ENCODE results near the gene THSD7A.

Gene THSD7A

GRCh38 chr7:11437994-11438393 is 394.0 kb downstream of the THSD7A start:
- DNase-seq (ENCODE audit: insufficient read length, low spot score) (no peak), FAIRE-seq (no peak)
- TF ChIP-seq SPI1 (IDR thresholded peaks at IDR 0.05; ENCODE audit: low read depth, low read length) (no peak), POLR2A (IDR thresholded peaks at IDR 0.05; ENCODE audit: low read depth, low read length) (no peak), POU2F2 (IDR thresholded peaks at IDR 0.05; ENCODE audit: low read depth, low read length) (no peak), POLR2AphosphoS5 (IDR thresholded peaks at IDR 0.05; ENCODE audit: low read depth, low read length) (no peak), PAX5 (IDR thresholded peaks at IDR 0.05; ENCODE audit: insufficient read depth, low read length, severe bottlenecking) (no peak), TAF1 (IDR thresholded peaks at IDR 0.05; ENCODE audit: low read depth, low read length) (no peak)

DNA sequence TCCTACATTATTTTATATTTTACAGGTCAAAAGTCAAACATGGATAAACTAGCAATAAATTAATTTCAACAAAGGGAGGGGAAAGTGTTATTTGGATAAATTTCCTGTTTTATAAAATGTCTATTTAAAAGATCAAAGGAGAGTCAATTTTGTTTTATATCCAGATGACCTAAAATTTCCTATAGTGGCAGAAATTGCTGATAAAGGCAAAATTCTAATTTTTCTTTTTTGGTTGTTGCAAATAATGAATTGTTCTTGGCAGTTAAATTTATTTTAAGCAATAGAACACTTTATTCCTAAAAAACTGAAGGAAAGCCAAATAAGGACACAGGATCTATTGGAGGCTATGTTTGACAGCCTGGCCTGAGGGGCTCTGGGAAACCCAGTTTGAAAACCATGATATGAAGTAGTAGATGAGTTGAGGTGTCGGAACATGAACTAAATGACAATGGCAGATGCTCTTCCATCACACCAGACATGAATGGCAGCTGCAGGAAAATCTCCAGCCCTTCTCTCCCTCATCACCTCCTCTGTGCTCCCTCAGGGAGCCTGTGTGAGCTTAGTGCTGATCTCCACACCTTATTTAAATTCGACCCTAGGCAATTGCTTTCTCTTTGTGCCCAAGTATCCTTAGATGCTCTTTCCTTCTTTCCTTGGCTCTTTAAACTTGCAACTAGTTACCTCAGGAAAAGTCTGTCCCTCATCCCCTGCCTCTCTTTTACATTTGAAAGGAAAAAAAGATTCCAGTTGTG is 395.0 kb downstream of the THSD7A start:
- FAIRE-seq (no peak), DNase-seq (ENCODE audit: insufficient read length, low spot score) (no peak)
- TF ChIP-seq PAX5 (IDR thresholded peaks at IDR 0.05; ENCODE audit: insufficient read depth, low read length, severe bottlenecking) (no peak), POLR2A (IDR thresholded peaks at IDR 0.05; ENCODE audit: low read depth, low read length) (no peak), POLR2AphosphoS5 (IDR thresholded peaks at IDR 0.05; ENCODE audit: low read depth, low read length) (no peak), TAF1 (IDR thresholded peaks at IDR 0.05; ENCODE audit: low read depth, low read length) (no peak), SPI1 (IDR thresholded peaks at IDR 0.05; ENCODE audit: low read depth, low read length) (no peak), POU2F2 (IDR thresholded peaks at IDR 0.05; ENCODE audit: low read depth, low read length) (no peak)

DNA sequence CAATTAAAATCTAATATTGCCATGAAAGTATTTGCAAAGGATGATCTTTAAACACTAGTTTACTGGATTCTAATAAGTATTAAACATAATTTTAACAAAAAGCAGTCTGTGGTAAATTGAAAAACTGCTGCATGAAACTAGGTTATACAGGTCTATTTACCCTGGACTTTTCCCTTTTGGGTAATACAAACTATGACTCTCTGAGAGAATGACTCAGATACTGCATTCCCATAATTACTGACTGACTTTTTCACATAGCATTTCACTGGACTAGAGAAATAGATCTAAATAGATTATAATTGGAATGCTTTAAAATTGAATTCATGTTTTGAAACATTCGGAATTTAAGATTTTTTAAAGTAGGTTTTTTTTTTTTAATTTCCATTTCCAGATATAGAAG is 395.7 kb downstream of the THSD7A start:
- DNase-seq (ENCODE audit: insufficient read length, low spot score), result no peak
- FAIRE-seq, result no peak
- no peak for TF ChIP-seq POU2F2 (IDR thresholded peaks at IDR 0.05; ENCODE audit: low read depth, low read length)
- TF ChIP-seq POLR2A (IDR thresholded peaks at IDR 0.05; ENCODE audit: low read depth, low read length), result no peak
- TF ChIP-seq PAX5 (IDR thresholded peaks at IDR 0.05; ENCODE audit: insufficient read depth, low read length, severe bottlenecking), result no peak
- no peak for TF ChIP-seq TAF1 (IDR thresholded peaks at IDR 0.05; ENCODE audit: low read depth, low read length)
- no peak for TF ChIP-seq SPI1 (IDR thresholded peaks at IDR 0.05; ENCODE audit: low read depth, low read length)
- no peak for TF ChIP-seq POLR2AphosphoS5 (IDR thresholded peaks at IDR 0.05; ENCODE audit: low read depth, low read length)

DNA sequence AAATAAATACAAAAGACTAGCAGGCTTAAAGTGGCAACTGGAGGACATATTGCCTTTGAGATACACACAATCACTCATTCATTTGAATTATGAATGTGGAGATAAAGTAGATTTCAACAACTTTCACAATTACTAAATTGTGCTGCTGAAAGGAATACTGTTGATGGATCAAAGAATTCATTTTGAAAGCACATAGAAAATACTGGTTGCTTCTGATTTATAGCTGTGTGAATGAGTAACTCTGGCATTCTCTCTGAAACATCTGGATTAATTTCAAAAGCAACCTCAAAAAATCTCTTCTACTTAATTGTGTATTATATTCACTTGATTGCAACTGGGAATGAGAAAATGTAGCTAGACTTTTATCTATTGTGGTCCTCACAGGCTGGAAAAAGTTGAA is 397.6 kb downstream of the THSD7A start:
- FAIRE-seq (no peak), DNase-seq (ENCODE audit: insufficient read length, low spot score) (no peak)
- TF ChIP-seq SPI1 (IDR thresholded peaks at IDR 0.05; ENCODE audit: low read depth, low read length), result no peak
- TF ChIP-seq TAF1 (IDR thresholded peaks at IDR 0.05; ENCODE audit: low read depth, low read length), result no peak
- no peak for TF ChIP-seq PAX5 (IDR thresholded peaks at IDR 0.05; ENCODE audit: insufficient read depth, low read length, severe bottlenecking)
- no peak for TF ChIP-seq POLR2AphosphoS5 (IDR thresholded peaks at IDR 0.05; ENCODE audit: low read depth, low read length)
- TF ChIP-seq POU2F2 (IDR thresholded peaks at IDR 0.05; ENCODE audit: low read depth, low read length), result no peak
- TF ChIP-seq POLR2A (IDR thresholded peaks at IDR 0.05; ENCODE audit: low read depth, low read length), result no peak

DNA sequence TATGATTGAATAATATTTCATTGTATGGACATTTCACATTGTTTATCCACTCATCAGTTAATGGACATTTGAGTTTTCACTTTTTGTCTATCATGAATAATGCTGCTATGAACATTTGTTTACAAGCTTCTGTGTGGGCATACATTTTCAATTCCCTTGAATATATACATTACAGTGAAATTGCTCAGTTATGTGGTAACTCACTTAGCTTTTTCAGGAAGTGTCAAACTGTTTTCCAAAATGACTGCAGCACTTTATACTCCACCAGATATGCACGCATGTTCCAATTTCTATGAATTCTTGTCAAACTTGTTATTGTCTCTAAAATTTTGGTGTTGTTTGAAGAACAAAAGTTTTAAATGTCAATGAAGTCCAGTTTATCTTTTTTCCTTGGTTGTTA is 401.2 kb downstream of the THSD7A start:
- FAIRE-seq (no peak), DNase-seq (ENCODE audit: insufficient read length, low spot score) (no peak)

GRCh38 chr7:11430112-11430511 is 401.9 kb downstream of the THSD7A start:
- FAIRE-seq, result no peak
- TF ChIP-seq SPI1 (IDR thresholded peaks at IDR 0.05; ENCODE audit: low read depth, low read length), result no peak
- TF ChIP-seq POU2F2 (IDR thresholded peaks at IDR 0.05; ENCODE audit: low read depth, low read length), result no peak
- no peak for TF ChIP-seq POLR2AphosphoS5 (IDR thresholded peaks at IDR 0.05; ENCODE audit: low read depth, low read length)
- no peak for DNase-seq (ENCODE audit: insufficient read length, low spot score)

More for the DNA sequence above, 401.2 kb downstream of the THSD7A start:
- TF ChIP-seq POU2F2 (IDR thresholded peaks at IDR 0.05; ENCODE audit: low read depth, low read length), result no peak
- TF ChIP-seq POLR2AphosphoS5 (IDR thresholded peaks at IDR 0.05; ENCODE audit: low read depth, low read length), result no peak
- TF ChIP-seq POLR2A (IDR thresholded peaks at IDR 0.05; ENCODE audit: low read depth, low read length), result no peak
- TF ChIP-seq PAX5 (IDR thresholded peaks at IDR 0.05; ENCODE audit: insufficient read depth, low read length, severe bottlenecking), result no peak
- no peak for TF ChIP-seq SPI1 (IDR thresholded peaks at IDR 0.05; ENCODE audit: low read depth, low read length)
- TF ChIP-seq TAF1 (IDR thresholded peaks at IDR 0.05; ENCODE audit: low read depth, low read length), result no peak

- FAIRE-seq (no peak), DNase-seq (ENCODE audit: insufficient read length, low spot score) (no peak)
- TF ChIP-seq TAF1 (IDR thresholded peaks at IDR 0.05; ENCODE audit: low read depth, low read length) (no peak), POLR2A (IDR thresholded peaks at IDR 0.05; ENCODE audit: low read depth, low read length) (no peak), POLR2AphosphoS5 (IDR thresholded peaks at IDR 0.05; ENCODE audit: low read depth, low read length) (no peak), PAX5 (IDR thresholded peaks at IDR 0.05; ENCODE audit: insufficient read depth, low read length, severe bottlenecking) (no peak), POU2F2 (IDR thresholded peaks at IDR 0.05; ENCODE audit: low read depth, low read length) (no peak), SPI1 (IDR thresholded peaks at IDR 0.05; ENCODE audit: low read depth, low read length) (no peak)
Measured at GRCh38 chr7:11428877-11429581, 403.0 kb downstream of the THSD7A start.

DNA sequence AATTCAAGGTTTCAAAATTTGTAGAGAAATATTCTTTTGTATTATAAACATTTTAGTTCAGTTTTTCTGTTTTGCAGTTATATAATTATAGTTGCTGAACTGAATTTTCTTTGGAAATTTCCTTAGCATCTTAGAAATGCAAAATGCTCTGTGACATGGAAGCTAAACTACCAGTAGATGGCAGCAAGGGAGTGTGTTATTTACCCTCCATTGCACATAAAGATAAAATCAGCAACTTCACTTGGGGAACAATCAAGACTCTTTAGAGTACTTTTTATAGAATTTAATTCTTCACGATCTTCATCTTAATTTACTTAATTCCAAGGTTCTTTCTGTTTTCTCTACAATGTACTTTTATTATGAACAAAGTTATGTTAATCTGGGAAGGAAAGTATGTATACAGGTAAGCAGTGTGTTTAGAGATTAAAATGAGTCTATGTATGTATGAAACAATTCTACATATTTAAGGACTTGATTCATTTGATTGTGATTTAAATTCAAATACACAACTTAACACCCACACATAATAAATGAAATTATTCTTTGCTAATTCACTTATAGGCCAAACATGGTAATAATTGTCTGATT is 404.2 kb downstream of the THSD7A start:
- DNase-seq (ENCODE audit: insufficient read length, low spot score) (no peak), FAIRE-seq (no peak)
- no peak for TF ChIP-seq POLR2A (IDR thresholded peaks at IDR 0.05; ENCODE audit: low read depth, low read length)
- TF ChIP-seq SPI1 (IDR thresholded peaks at IDR 0.05; ENCODE audit: low read depth, low read length), result no peak
- no peak for TF ChIP-seq TAF1 (IDR thresholded peaks at IDR 0.05; ENCODE audit: low read depth, low read length)
- no peak for TF ChIP-seq PAX5 (IDR thresholded peaks at IDR 0.05; ENCODE audit: insufficient read depth, low read length, severe bottlenecking)
- TF ChIP-seq POU2F2 (IDR thresholded peaks at IDR 0.05; ENCODE audit: low read depth, low read length), result no peak
- TF ChIP-seq POLR2AphosphoS5 (IDR thresholded peaks at IDR 0.05; ENCODE audit: low read depth, low read length), result no peak

- FAIRE-seq, result no peak
- TF ChIP-seq POU2F2 (IDR thresholded peaks at IDR 0.05; ENCODE audit: low read depth, low read length) (no peak), POLR2A (IDR thresholded peaks at IDR 0.05; ENCODE audit: low read depth, low read length) (no peak), TAF1 (IDR thresholded peaks at IDR 0.05; ENCODE audit: low read depth, low read length) (no peak), PAX5 (IDR thresholded peaks at IDR 0.05; ENCODE audit: insufficient read depth, low read length, severe bottlenecking) (no peak), POLR2AphosphoS5 (IDR thresholded peaks at IDR 0.05; ENCODE audit: low read depth, low read length) (no peak), SPI1 (IDR thresholded peaks at IDR 0.05; ENCODE audit: low read depth, low read length) (no peak)
- no peak for DNase-seq (ENCODE audit: insufficient read length, low spot score)
Measured at GRCh38 chr7:11424006-11424405, 408.0 kb downstream of the THSD7A start.

Data from GM12891 (cell line).